VCaP (cell line): ENCODE measurements around the gene NEDD4L.

Source experiments
- H3K27ac ChIP-seq: fragments of 450-650 bp; 2 replicates; pipeline ENCODE4 v1.5.1; 2017
- TF ChIP-seq, protein P1 (sequence below): fragments of 450-650 bp; conservative IDR thresholded peaks from 2 replicates; pipeline ENCODE4 v1.5.1; 2017; ENCODE audit warnings: mild to moderate bottlenecking, moderate library complexity

The NEDD4L gene

DNA sequence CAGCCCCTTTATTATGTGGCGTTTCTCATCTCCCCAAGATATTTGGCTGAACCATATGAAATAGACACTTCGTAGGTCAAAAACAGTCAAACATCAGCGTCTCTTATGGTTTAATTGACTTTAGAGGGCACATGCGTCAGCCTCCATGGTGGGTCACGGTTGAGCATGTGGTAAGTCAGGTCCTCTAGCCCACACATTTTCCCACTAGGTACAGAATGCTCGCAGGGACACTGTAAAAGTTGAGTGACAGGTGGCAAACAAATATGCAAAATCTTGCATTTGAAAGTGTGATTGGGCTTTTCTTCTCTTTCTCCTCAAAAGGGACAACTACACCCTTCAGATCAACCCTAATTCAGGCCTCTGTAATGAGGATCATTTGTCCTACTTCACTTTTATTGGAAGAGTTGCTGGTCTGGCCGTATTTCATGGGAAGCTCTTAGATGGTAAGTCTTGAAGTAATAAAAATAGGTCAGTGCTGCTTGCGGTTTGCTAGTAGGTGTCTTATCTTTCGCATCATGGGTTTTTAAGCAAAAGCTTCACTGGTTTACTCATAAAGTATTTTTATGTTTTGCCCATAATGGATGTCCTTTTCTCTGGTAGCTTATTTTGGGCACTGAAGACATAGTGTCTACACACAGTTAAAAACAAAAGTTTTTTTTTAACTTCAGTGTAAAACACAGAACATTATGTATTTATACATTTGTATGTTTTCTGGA lies 323.6 kb downstream of the NEDD4L start:
- H3K27ac ChIP-seq, result no peak overlapping the region
- TF ChIP-seq, protein P1, sequence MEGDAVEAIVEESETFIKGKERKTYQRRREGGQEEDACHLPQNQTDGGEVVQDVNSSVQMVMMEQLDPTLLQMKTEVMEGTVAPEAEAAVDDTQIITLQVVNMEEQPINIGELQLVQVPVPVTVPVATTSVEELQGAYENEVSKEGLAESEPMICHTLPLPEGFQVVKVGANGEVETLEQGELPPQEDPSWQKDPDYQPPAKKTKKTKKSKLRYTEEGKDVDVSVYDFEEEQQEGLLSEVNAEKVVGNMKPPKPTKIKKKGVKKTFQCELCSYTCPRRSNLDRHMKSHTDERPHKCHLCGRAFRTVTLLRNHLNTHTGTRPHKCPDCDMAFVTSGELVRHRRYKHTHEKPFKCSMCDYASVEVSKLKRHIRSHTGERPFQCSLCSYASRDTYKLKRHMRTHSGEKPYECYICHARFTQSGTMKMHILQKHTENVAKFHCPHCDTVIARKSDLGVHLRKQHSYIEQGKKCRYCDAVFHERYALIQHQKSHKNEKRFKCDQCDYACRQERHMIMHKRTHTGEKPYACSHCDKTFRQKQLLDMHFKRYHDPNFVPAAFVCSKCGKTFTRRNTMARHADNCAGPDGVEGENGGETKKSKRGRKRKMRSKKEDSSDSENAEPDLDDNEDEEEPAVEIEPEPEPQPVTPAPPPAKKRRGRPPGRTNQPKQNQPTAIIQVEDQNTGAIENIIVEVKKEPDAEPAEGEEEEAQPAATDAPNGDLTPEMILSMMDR, result no peak

DNA sequence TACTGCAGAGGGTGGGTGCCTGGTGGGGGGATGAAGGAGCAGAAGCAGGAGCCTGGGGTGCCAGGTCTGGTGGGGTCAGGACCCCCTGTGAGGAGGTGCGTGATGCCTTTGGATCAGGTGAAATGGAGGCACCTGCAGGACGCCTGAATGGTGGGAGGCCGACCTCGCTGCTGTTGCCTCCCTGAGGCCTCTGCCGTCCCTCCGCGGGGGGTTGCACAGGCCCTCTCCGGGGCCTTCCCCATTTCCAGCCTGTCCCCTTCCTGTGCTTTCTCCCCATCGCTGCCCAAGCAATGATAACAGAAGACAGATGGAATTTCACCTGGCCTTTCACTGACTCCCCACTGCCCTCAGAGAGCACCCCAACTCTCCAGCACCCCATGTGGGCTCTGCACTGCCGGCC lies 325.6 kb downstream of the NEDD4L start:
- H3K27ac ChIP-seq, result no peak overlapping the region
- TF ChIP-seq, protein P1, result no peak

DNA sequence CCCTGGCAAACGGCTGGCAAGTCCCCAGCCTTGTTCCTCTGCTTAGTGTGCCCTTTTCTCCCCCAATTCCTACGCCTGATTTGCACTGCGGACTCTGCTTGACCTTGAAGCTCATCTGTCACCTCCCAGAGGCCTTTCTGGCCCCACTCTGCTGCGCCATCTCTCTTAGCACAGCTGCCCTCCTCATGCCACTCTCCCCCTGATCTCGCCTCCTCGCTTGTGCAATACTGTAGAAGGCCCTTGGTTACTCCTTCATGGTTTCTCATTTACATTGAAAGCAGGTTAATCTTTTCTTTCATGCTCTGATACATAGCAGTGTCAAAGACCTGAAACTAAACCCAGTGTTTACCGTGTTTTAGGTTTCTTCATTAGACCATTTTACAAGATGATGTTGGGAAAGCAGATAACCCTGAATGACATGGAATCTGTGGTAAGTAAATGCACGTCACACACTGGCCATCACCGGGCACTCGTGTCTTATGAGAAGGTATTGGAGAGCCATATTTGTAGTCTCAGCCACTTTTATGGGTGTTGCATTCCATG lies 326.1 kb downstream of the NEDD4L start:
- no peak overlapping the region for H3K27ac ChIP-seq
- TF ChIP-seq, protein P1, result no peak

DNA sequence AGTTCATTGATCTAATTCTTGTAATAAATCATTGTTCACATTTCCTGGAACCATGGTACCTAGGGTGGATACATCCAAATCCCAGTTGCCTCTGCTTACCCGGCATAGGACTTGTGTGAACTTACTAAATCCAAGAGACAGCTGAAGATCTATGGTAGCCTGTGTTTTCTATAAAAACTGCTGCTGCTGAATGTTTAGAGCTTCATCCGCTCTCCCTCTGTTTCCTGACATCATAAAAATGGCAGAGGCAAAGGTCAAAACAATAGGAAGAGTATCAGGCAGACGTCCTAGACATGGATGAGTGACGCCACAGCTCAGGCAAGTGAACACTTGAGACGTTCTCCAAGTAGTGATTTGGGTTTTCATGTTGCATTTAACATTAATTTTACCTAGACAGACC lies 326.6 kb downstream of the NEDD4L start:
- H3K27ac ChIP-seq, result no peak overlapping the region

DNA sequence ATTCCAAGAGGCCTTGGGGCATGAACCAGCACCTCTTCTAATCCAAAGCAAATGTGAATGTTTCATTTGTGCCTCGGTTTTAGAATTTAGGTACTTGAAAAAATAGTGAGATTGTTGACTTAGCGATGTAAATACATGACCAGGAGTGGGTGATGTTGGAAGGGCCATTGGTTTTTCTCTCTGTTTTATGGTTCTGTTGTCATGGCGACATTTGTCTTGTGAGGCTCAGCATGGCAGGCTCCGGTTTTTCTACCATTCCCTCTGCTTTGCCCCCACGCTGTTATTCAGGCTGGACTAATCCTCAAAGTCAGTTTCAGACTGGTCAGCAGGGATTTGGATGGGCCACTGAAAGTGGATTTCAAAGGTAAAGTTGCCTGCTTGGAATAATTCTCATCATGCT lies 329.5 kb downstream of the NEDD4L start:
- TF ChIP-seq, protein P1, result no peak
- no peak overlapping the region; the same call in 1 of the 2 replicates for H3K27ac ChIP-seq

More for the DNA sequence above, 326.6 kb downstream of the NEDD4L start:
- TF ChIP-seq, protein P1, result no peak

DNA sequence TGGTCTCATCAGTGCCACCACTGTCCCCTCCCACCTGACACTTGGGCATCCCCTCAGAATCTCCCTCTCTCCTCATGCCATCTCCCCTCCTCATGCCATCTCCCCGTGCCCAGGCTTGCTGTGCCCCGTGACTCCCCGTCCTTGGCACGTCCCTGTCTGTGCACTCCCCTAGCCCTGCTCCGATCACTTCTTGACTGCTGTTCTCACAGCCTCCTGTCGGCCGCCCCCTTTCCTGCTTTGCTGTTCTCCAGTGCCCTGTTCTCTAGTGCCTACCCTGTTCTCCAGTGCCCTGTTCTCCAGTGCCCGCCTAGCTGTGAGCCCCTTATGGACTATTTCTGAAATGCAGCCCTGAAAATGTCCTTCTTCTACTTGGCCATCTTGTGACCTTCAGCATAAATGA lies 331.0 kb downstream of the NEDD4L start:
- TF ChIP-seq, protein P1, result no peak
- no peak overlapping the region for H3K27ac ChIP-seq

DNA sequence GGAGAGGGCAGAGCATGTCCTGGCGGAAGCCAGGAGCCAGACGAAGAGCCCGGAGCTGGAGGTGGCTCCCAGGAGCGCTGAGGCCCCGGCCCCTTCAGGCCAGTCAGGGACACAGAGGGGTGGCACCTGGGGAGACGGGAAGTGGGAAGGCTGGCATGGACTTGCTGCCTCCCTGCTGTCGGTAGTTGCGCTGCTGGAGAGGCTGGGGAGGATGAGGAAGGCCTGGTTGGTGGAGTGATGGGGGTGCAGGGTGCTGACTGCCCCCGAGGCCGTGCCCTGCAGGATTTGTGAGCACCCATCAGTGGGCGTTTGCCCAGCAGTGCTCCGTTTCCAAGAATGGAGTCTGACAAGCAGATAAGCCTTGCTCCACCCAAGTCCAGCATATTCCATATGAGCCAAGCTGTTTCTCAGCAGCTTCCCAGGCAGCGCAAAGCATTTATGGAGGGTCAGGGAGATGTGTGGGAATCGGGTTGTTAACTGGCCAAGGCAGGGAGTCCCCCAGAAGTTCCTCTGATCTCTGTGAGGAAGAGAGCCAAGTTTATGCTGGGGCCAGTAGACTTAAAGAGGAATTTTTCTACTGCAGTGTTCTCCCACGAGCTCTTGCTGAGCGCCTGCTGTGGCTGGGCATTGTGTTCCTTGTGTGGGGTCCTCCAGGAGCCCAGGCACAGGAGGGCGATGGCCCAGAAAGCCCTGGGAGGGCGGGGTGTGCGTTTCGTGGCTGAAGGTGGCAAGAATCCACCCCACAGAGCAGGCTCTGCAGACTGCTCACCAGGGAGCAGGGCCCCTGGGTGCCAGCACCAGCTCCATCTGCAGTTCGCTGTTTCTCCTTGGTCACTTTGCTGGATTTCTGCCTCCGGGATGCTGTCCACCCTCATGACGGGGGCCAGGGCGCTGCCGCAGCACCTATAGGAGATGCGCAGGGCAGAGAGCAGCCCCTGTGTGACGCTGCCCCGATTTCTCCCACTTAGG lies 334.7 kb downstream of the NEDD4L start:
- TF ChIP-seq, protein P1, result no peak
- no peak overlapping the region for H3K27ac ChIP-seq
